Measurements from ENCODE around the gene LIN7A. TPM values are rescaled to one million over a fixed set of nuclear protein-coding genes. Genes with fewer than 3 reads are reported as not detected.

LIN7A gene
- total and polyA plus RNA-seq, 8 donors, result 0.12 to 1.5 (median 0.64) TPM

- Histone ChIP-seq H3K9me3 (peaks cover 0 to 3% (median 0%) of the 10 kb centered on the region in 4 donors), H3K27ac (no peak overlapping the region), H3K36me3 (no peaks in the 10 kb centered on the region), H3K27me3 (no peaks in the 10 kb centered on the region), H3K4me3 (no peak overlapping the region), H3K4me1 (no peaks in the 10 kb centered on the region)
- ATAC-seq (no peak), DNase-seq (no peak), FAIRE-seq (no peak)
- TF ChIP-seq, protein P1, sequence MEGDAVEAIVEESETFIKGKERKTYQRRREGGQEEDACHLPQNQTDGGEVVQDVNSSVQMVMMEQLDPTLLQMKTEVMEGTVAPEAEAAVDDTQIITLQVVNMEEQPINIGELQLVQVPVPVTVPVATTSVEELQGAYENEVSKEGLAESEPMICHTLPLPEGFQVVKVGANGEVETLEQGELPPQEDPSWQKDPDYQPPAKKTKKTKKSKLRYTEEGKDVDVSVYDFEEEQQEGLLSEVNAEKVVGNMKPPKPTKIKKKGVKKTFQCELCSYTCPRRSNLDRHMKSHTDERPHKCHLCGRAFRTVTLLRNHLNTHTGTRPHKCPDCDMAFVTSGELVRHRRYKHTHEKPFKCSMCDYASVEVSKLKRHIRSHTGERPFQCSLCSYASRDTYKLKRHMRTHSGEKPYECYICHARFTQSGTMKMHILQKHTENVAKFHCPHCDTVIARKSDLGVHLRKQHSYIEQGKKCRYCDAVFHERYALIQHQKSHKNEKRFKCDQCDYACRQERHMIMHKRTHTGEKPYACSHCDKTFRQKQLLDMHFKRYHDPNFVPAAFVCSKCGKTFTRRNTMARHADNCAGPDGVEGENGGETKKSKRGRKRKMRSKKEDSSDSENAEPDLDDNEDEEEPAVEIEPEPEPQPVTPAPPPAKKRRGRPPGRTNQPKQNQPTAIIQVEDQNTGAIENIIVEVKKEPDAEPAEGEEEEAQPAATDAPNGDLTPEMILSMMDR (IDR thresholded peaks at IDR 0.05), result no peak
- intact Hi-C loops (cut with DNase I), result no loop called here
- 60 to 66% methylated on average over 6 of the region's 6 CpGs for WGBS, 2 donors
Measured at GRCh38 chr12:80977346-80977745, 39.6 kb upstream of the LIN7A start.

GRCh38 chr12:80968326-80968725 is 30.6 kb upstream of the LIN7A start:
- intact Hi-C loops (cut with DNase I), result no loop called here
- Histone ChIP-seq H3K36me3 (no peaks in the 10 kb centered on the region), H3K9me3 (no peaks in the 10 kb centered on the region), H3K27me3 (no peaks in the 10 kb centered on the region), H3K4me3 (no peak overlapping the region), H3K27ac (no peak overlapping the region), H3K4me1 (no peaks in the 10 kb centered on the region)
- FAIRE-seq (no peak), ATAC-seq (no peak), DNase-seq (no peak)
- TF ChIP-seq, protein P1 (IDR thresholded peaks at IDR 0.05), result no peak

DNA sequence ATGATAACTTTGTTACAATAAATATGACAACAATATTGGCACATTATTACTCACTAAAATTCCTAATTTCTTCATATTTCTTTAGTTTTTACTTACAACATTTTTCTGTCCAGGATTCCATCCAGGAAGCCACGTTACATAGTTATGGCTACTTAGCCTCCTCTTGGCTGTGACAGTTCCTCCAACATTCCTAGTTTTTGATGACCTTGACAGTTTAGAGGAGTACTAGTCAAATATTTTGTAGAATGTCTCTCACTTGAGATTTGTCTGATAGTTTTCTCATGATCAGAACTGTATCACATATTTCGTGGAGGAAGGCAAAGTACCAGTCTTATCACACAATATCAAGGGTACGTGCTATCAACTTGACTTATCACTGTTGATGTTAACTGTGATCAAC is 29.8 kb upstream of the LIN7A start:
- TF ChIP-seq, protein P1 (IDR thresholded peaks at IDR 0.05), result no peak
- Histone ChIP-seq H3K27ac (no peak overlapping the region), H3K36me3 (no peaks in the 10 kb centered on the region), H3K27me3 (no peaks in the 10 kb centered on the region), H3K9me3 (no peaks in the 10 kb centered on the region), H3K4me1 (no peaks in the 10 kb centered on the region), H3K4me3 (no peak overlapping the region)
- DNase-seq, result no peak
- 48 to 59% methylated on average over 3 of the region's 3 CpGs for WGBS, 2 donors
- no peak for FAIRE-seq
- no peak for ATAC-seq
- intact Hi-C loops (cut with DNase I), result no loop called here

DNA sequence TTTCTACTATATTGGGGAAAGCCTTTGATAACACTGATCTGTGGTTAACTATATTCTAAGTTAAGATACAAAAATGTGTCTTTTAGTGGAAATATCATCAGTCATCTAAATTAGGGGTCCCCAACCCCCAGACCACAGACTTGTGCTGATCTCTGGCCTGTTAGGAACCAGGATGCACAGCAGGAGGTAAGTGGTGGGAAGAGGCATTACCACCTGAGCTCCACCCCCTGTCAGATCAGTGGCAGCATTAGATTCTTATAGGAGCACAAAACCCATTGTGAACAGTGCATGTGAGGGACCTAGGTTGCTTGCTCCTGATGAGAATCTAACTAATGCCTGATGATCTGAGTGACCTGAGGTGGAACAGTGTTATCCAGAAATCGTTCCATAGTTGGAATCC is 28.3 kb upstream of the LIN7A start:
- 53 to 81% methylated on average over 1 of the region's 1 CpG for WGBS, 2 donors
- H3K4me1 ChIP-seq, result no peaks in the 10 kb centered on the region
- intact Hi-C loops (cut with DNase I), result no loop called here
- no peak for FAIRE-seq
- DNase-seq, result no peak
- H3K36me3 ChIP-seq, result no peaks in the 10 kb centered on the region
- H3K9me3 ChIP-seq, result no peaks in the 10 kb centered on the region
- TF ChIP-seq, protein P1 (IDR thresholded peaks at IDR 0.05), result no peak
- no peak for ATAC-seq
- H3K27ac ChIP-seq, result no peak overlapping the region
- H3K4me3 ChIP-seq, result no peak overlapping the region
- no peaks in the 10 kb centered on the region for H3K27me3 ChIP-seq

DNA sequence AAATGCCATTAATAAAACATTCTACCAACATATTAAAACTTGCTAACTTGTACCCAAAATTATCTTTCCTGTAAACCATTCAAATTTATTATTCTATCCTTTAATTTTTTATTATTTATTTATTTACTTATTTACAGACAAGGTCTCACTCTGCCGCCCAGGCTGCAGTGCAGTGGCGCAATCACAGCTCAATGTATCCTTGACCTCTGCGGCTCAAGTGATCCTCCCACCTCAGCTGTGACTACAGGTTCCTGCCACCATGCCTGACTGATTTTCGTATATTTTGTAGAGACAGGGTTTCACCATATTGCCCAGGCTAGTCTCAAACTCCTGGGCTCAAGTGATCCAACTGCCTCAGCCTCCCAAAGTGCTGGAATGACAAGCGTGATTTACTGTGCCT is 20.4 kb upstream of the LIN7A start:
- Histone ChIP-seq H3K4me1 (no peaks in the 10 kb centered on the region), H3K36me3 (no peaks in the 10 kb centered on the region), H3K9me3 (no peaks in the 10 kb centered on the region), H3K27ac (no peak overlapping the region), H3K27me3 (no peaks in the 10 kb centered on the region), H3K4me3 (no peak overlapping the region)
- intact Hi-C loops (cut with DNase I), result no loop called here
- FAIRE-seq (no peak), DNase-seq (no peak), ATAC-seq (no peak)
- 67 to 88% methylated on average over 5 of the region's 5 CpGs for WGBS, 2 donors
- TF ChIP-seq, protein P1 (IDR thresholded peaks at IDR 0.05), result no peak
